ENCODE measurements around the gene WDR1.

DNA sequence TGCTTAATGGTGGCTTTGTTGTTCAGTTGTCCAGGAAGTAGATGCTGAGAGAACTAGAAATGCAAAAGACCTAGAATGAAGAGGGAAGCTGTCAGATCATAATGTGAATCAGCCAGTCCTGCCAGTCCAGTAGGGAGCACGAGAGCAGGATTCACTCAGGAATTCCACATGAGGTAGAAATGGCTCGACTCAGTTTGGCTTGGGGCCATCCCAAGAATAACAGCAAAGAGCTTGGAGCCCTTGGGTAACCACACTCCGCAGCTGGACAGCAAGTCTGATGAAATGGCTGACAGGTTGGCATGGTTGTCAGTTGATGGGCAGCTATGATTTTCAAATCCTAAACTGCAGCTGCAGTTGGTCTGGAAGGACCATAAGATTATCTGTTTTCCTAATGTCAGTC is 44.5 kb upstream of the WDR1 start:
- TF ChIP-seq ZFX (IDR thresholded peaks at IDR 0.05): no peak
- TF ChIP-seq, protein P1, sequence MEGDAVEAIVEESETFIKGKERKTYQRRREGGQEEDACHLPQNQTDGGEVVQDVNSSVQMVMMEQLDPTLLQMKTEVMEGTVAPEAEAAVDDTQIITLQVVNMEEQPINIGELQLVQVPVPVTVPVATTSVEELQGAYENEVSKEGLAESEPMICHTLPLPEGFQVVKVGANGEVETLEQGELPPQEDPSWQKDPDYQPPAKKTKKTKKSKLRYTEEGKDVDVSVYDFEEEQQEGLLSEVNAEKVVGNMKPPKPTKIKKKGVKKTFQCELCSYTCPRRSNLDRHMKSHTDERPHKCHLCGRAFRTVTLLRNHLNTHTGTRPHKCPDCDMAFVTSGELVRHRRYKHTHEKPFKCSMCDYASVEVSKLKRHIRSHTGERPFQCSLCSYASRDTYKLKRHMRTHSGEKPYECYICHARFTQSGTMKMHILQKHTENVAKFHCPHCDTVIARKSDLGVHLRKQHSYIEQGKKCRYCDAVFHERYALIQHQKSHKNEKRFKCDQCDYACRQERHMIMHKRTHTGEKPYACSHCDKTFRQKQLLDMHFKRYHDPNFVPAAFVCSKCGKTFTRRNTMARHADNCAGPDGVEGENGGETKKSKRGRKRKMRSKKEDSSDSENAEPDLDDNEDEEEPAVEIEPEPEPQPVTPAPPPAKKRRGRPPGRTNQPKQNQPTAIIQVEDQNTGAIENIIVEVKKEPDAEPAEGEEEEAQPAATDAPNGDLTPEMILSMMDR (conservative IDR thresholded peaks at IDR 0.05): no peak

All from C4-2B (cell line).